Choroid plexus epithelial cell (primary cell): ENCODE data around the gene TBPL1.

Experiments used
- DNase-seq: peaks from one replicate; pipeline ENCODE4 v3.0.0-alpha.2; 2010; ENCODE audit warnings: low read depth
- H3K4me3 ChIP-seq: 2 replicates; pipeline ENCODE4 v1.5.1; 2011; ENCODE audit warnings: low read depth, mild to moderate bottlenecking, control low read depth, low read length, moderate library complexity
- CTCF ChIP-seq: conservative IDR thresholded peaks from 2 replicates; pipeline ENCODE4 v1.5.1; 2011; ENCODE audit warnings: low read depth, mild to moderate bottlenecking, control low read depth, inconsistent platforms, low read length, moderate library complexity

Gene TBPL1

GRCh38 chr6:134039116-134039515 is 86.1 kb downstream of the TBPL1 start:
- no peak for TF ChIP-seq CTCF
- no peak overlapping the region for H3K4me3 ChIP-seq
- DNase-seq = no peak
